Adipose tissue (tissue), 3 donors: ENCODE results near the gene DPPA5. TPM values are rescaled to one million over a fixed set of nuclear protein-coding genes. Genes with fewer than 3 reads are reported as not detected.
"Not testable (repeated sequence)": the region's sequence is repeated elsewhere in the genome, so short reads cannot be mapped to it uniquely, and the experiment has no call there.

Experiments used
- H3K27ac ChIP-seq: one replicate; pipeline ENCODE4 v1.5.1; 2013; ENCODE audit warnings: low read depth, low read length
- WGBS, 3 donors: extraction: QIAGEN DNeasy Blood & Tissue Kit; methylation state at CpG; one replicate each; pipeline ENCODE4 v1.1.7; 2013; 5-methylcytosine and 5-hydroxymethylcytosine counted together
- polyA plus RNA-seq, 3 donors: library from polyadenylated mRNA; stranded (reverse); fragments of 200-250 nt; gene quantifications; one replicate each; pipeline ENCODE4 v1.2.3, GENCODE V29; 2013
- donor health status: healthy with polysubstance abuse.
- donor health status: Bipolar disorder and iron deficiency.
- donor health status: healthy.

The DPPA5 gene
- polyA plus RNA-seq, 3 donors = not detected

GRCh38 chr6:73310503-73310845 is 43.6 kb downstream of the DPPA5 start:
- H3K27ac ChIP-seq = not testable (repeated sequence)
- WGBS, 3 donors = 8 to 10% (median 8%) methylated on average over 4 of the region's 4 CpGs

DNA sequence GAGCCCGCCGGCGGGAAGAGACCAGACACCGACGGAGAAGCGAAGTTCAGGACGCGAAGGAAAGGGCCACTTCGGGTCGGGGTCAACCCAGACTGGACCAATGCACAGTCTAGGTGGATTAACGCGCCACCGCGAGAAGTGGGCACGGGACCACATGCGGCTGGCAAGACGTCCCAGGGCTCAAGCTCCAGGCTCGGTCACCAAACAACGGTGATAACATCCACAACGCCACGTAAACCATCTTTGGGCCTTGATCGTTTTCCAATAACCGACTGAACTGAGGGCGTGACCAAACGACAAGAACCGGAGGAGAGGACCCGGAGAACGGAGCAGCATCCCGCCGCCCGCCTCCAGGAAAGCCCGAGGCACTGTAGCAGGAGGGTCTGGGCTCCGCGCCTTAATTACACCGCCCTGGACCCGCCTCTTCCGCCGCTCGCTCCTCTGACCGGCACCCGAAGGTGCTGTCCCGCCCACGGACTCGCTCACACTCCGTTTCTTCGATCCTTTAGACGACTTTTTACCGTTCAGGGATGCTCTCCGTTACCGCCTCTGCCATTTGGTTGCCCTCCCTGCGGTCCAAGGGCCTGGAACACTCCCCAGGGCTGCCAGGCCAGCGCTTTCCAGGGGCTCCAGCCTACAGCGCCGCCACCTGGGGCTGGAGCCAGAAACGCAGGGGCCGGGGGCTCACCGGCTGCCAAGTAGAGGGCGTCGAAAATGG is 44.1 kb downstream of the DPPA5 start:
- no peak overlapping the region for H3K27ac ChIP-seq
- 0 to 1% (median 1%) methylated on average over 58 to 59 of the region's 59 CpGs for WGBS, 3 donors

- 2 to 7% (median 4%) methylated on average over 13 of the region's 13 CpGs for WGBS, 3 donors
- H3K27ac ChIP-seq = no peak overlapping the region
Measured at GRCh38 chr6:73309535-73309784, 44.6 kb downstream of the DPPA5 start.

- 78 to 85% (median 81%) methylated on average over 26 of the region's 26 CpGs for whole genome bisulfite sequencing, 3 donors
Measured at GRCh38 chr6:73308712-73309534, 45.2 kb downstream of the DPPA5 start.

GRCh38 chr6:73303773-73304172 is 50.3 kb downstream of the DPPA5 start:
- 89 to 93% (median 91%) methylated on average over 7 of the region's 7 CpGs for WGBS, 3 donors
- not testable (repeated sequence) for H3K27ac ChIP-seq

More at GRCh38 chr6:73308712-73309534, 45.2 kb downstream of the DPPA5 start:
- H3K27ac ChIP-seq = no peak overlapping the region

Other genes starting within 250 kb of the DPPA5 start
- gene KHDC1L, start 128.8 kb downstream of the DPPA5 start, polyA plus RNA-seq = not detected
- gene KHDC1, start 91.1 kb downstream of the DPPA5 start, polyA plus RNA-seq = 1 to 10 TPM in 2 of 3 donors, under 1 TPM in 1; 0.88 to 2.4 (median 2.0) TPM
- not detected for gene KHDC3L, start 8.4 kb upstream of the DPPA5 start, polyA plus RNA-seq
- gene OOEP, start 15.6 kb upstream of the DPPA5 start, polyA plus RNA-seq = under 1 TPM in 2 of 3 donors, not detected in 1; 0.27 to 0.59 TPM
- gene DDX43, start 40.6 kb upstream of the DPPA5 start, polyA plus RNA-seq = 1 to 10 TPM in 1 of 3 donors, under 1 TPM in 2; 0.79 to 1.1 (median 0.86) TPM
- gene CGAS, start 98.0 kb upstream of the DPPA5 start, polyA plus RNA-seq = 1 to 10 TPM in 2 of 3 donors, under 1 TPM in 1; 0.81 to 5.1 (median 2.7) TPM
- 10 to 100 TPM in 2 of 3 donors, 1 to 10 TPM in 1; 9.6 to 17.2 (median 11.7) TPM for gene MTO1, start 107.5 kb upstream of the DPPA5 start, polyA plus RNA-seq
- over 10,000 TPM in 2 of 3 donors, 1,000 to 10,000 TPM in 1; 8,558 to 14,659 (median 10,970) TPM for gene EEF1A1, start 166.8 kb upstream of the DPPA5 start, polyA plus RNA-seq